GM19238 (cell line): ENCODE measurements around the gene RBBP5.

ENCODE experiments used
- DNase-seq: peaks from one replicate; pipeline ENCODE4 v3.0.0; 2011; ENCODE audit warnings: low spot score; ENCODE audit not compliant: insufficient read length

Gene RBBP5

DNA sequence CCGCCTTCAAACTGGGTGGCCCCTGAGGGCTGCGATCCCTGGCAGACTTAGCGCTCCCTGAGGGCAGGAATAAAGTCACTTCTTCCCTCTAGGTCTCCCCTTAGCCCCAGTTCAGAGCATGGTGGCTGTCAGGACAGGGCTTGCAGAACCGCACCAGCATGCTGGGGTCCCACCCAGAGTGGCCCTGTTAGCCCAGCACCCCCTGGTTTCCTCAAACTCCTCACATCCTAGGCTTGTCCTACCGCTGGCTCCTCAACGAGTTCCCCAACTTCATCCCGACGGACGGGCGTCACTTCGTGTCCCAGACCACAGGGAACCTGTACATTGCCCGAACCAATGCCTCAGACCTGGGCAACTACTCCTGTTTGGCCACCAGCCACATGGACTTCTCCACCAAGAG, 62.9 kb downstream of the RBBP5 start:
- no peak for DNase-seq

DNA sequence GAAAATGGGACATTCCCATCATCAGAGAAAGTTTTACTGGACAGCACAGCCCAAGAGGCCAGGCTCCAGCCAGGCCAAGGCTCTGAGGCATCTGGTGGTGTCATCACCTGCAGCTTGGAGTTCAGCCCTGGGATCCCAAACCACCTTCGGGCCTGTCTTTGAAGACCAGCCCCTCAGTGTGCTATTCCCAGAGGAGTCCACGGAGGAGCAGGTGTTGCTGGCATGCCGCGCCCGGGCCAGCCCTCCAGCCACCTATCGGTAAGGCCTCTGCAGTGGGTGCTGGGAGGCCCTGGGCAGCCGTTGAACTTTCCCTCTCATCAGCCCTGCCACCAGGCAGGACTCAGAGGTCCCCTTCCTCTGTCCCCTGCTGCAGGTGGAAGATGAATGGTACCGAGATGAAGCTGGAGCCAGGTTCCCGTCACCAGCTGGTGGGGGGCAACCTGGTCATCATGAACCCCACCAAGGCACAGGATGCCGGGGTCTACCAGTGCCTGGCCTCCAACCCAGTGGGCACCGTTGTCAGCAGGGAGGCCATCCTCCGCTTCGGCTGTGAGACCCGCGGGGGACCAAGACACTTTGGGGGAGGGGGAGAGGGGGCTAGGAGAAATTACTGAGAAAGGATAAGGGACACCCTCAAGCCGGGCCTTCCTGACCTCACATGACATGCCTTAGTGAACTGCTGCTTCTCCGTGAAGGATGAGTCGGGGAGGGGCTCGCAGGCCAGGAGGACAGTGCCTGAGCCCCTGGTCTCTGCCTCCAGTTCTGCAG, 63.8 kb downstream of the RBBP5 start:
- DNase-seq, result no peak

DNA sequence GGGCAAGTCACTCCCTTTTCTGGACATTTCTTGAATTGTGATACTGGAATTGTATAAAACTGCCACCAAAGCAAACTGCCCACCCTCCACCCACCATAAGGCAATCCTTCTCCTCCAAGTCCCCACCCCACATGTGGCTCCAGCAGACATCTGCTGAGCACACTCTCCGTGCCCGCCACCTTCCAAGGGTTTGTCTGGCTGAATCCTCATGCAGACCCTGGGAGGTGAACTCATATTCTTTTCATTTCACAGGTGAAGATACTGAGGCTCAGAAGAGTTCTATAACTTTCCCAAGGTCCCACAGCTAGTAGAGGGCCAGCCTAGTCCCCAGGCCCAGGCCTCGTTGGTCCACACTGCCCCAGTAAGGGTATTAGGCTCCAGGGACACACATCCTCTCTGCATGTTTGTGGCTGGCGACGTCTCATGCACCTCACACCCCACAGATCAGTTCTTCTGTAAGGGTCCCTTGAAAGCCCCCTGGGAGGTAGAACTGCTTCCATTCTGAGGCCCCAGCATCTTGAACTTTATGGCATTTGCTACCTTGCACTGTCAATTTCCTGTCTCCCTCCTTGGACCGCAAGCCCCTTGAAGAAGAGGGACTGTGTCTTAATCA, 64.7 kb downstream of the RBBP5 start:
- DNase-seq, result no peak

DNA sequence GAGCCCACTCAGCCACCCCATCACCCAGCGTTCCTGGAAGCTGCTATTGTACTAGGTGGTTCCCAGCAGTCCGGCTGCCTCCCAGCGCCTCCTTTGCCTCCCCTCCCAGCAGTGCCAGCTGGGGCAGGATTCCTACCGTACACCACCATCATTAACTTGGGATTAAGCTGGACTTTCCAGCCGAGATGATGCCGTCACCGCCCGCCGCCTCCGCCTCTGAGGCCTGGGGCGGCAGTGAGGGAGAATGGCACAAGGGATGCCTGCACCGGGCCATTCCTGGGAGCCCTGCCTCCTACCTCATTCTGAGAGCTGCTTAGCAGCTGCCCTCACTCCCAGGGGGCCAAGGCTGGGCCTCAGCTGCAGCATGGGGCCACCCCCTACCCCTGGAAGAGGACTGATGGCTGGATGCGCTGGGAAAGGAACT, 65.6 kb downstream of the RBBP5 start:
- DNase-seq, result no peak

DNA sequence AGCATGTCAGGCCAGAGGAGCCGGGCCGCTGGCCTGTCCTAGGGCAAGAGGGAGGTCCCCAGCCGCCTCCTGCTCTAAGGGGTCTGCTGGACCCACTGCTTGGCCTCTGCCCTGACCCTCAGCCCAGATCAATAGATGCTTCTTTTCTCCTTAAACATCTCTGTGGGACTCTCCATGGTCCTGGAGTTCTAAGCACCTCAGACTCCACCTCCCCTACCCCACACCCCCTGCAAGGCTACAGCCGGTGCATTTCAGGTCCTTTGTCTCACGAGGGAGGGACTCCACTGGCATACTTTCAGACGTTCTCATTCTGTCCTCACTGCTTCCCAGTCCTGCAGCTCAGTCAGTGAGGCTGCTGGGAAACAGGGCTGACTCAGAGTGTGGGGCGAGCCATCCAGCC, 67.8 kb downstream of the RBBP5 start:
- no peak for DNase-seq

DNA sequence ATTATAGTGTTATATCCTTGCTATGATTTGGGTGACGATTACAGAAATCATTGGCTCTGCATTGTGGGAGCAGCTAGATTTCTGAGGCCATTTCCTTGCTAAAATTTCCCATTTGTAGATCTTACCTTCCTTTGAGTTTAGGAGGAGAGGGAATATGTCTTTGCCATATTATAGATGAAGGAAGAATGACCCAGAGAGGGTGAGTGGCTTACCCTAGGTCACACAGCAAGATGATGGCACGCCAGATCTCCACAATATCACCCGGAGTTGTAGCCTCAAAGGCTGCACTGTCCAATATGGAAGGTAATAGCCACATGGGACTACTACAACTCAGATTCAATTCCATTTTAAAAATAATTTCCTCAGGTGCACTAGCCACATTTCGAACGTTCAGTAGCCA, 68.5 kb downstream of the RBBP5 start:
- no peak for DNase-seq

DNA sequence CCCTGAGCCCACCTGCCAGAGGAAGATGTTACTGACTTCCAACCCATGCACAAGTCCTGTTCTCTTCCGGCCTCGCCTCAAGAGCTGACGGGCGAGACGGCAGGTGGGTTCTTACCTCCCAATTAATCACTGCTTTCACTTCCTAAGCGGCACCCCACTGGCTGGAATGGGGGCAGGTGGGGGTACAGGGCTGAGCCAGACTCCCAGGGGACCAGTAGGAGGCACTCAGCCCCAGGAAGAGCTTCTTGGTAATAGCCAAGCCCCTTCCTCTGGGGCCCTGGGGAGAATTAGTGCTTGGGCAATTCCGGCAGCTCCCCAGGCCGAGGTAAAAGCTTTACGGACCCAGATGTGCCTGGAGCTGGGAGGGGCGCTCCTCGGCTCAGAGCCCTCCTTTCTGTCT, 69.1 kb downstream of the RBBP5 start:
- DNase-seq, result no peak

DNA sequence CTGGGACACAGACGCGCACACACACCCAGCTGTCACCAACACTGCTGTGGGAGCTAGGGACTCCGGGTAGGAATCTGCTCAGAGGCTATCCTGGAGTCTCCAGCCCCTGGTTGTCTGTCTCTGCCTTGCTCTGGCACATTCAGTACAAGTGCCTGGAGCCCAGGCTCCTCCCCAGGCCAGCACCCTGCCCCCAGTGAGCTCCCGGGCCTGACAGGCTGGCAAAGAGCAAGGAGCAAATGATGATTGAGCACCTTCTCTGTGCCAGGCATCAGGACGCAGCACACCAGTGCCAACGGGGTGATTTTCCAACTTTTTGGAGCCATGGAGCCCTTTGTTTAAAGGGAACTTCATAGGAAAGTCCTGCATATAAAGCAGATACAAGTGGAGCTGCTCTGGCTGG, 72.3 kb downstream of the RBBP5 start:
- DNase-seq, result no peak

DNA sequence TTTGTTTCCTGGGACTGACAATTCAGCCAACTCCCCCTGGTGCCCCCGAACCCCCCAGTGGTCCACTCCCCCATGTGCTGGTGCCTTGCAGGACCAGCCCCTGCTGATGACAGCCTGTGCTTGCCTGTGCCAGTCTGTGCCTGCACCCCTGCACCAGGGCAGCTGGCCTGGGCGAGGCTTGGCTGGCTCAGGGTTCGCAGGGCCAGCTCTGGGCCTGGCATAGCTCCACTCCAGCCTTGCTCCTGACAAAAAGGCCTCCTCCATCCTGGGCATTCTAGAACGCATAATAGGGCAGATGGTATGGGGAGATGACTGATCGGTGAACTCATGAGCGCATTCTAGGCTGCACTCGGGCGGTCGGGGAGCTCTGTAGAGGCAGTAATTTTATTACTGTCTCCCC, 73.4 kb downstream of the RBBP5 start:
- no peak for DNase-seq

DNA sequence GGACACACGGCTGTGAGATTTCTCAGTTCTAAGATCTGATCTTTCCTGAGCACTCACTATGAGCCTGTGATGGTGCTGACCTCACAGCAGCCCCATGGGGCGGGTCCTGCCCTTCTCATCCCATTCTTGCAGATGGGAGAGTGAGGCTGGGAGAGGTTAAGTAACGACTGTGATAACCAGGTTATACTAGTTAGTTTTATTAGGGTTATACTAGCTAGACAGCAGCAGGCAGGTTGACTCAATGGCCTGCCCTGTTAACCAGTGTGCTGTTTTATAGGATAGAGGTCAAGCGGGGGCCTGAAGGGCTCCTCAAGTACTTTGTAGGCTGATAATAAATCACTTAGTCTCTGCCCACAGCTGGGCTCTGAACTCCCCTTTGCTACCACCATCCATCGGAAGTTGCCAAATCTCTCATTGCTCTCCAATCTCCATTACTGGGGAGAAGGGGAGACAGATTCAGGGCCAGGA, 74.0 kb downstream of the RBBP5 start:
- DNase-seq, result no peak

DNA sequence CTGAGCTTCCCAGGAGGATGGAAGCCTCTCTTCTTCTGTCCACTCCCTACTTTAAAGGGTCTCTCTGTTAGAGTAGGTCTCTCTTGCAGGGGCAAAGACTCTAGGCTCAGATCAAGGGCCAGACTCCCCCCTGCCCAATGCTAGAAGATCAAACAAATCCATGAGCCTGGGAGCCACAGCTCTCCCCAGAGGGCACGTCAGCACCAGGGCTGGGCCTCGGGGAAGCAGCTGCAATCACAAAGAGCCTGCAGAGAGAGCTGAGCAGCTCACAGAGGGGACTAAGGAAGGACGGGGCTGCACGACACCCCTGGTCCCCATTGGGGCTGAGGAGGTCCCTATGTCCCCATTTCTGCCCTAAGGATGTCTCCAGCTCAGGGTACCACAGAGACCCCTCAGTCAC, 74.9 kb downstream of the RBBP5 start:
- no peak for DNase-seq

DNA sequence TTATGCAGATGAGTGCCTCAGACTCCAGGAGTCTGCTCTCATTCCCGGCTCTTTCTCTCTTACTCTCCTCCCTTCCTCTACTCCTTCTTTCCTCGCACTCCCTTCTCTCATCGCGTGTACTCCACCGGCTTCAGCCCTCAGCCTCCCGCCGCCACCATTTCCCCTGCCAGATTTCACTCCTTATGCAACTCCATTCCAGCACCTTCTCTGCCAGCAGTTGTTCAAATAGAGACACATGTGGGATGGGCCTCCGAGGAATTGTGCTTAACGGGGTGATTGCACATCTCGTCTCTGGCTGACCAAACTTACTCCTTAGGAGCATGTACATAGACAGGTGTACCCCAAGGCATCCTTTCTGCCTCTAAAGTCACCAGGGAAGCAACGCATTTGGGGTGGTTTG, 76.6 kb downstream of the RBBP5 start:
- DNase-seq, result no peak

DNA sequence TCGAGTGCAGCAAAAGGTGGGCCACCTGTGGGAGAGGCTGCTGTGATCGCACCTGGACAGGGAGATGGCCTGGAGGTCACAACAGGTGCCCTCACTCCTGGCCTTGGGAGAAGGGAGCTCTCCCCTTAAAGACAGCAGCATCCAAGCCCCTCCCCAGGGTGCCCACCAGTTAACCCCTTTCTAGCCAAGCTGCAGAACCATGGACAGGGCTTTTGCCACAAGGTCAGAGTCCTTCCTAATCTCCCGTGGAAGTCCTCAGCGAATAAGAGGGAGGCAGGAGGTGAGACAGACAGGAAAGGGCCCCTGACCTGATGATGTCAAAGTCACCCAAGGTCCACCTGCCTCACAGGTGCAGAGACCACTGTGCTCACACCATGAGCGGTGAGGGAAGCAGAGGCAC, 77.0 kb downstream of the RBBP5 start:
- DNase-seq, result no peak

DNA sequence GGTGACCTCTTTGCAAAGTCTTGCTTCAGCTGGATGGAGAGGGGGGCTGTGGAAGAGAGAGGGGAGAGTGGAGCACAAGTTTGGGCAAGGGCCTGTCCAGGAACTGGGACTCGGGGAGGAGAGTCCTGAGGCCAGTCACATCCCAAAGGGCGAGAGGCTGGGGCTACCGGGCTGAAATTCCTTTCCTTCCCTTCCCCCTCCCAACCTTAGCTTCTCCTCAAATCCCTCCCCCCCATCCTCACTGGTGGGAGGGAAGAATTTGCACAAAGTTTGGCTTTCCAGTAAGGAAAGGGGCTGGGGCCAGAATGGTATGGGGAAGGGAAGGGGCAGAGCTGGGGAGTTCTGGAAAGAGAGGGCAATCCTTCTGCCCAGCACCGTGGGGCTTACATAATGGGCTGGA, 77.9 kb downstream of the RBBP5 start:
- DNase-seq, result no peak

DNA sequence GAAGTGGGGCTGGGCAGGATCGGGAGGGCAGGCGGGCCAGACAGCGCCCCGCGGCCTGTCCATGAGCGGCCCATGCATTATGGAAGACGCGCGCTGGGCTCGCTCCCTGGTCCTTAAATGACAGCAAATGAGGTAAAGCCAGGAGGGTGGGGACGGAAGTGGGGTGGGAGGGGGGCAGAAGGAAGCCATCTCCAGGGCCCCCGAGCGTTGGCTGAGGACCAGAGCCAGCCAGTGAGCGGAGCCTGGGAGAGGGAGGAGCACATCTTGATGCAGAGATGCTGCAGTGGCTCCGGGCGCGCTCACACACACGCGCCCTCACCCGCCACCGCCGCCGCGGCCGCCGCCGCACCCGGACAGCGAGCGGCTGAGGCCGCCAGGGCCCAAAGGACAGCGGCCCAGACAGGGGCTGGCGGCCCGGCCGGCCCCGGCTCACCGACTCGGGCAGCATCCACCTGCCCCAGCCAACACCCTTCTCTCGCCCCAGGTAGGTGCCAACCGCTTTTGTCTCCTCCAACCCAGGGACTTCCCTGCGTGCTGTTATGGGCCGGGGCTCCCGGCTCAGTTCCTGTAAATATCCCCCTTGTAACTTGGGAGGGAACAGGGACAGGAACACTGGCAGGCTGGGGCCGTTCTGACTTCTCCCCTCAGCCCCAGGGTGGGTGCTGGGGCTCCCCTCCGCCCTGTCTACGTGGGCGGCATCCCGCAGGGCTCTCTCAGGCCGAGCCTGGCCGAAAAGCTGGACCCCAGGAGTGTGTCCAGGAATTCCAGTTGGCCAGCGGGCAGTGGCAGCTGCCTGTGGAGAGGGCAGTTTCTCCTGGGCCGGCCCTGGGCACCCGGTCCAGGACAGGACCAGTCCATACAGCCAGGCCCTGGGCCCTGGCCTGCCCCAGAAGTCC, 78.6 kb downstream of the RBBP5 start, which contains the start of gene CNTN2:
CNTN2 (plus strand) TSS at position 302 of the 896 bp plus-strand sequence. CDS start 9,974 bp downstream, outside the sequence.
- no peak for DNase-seq

DNA sequence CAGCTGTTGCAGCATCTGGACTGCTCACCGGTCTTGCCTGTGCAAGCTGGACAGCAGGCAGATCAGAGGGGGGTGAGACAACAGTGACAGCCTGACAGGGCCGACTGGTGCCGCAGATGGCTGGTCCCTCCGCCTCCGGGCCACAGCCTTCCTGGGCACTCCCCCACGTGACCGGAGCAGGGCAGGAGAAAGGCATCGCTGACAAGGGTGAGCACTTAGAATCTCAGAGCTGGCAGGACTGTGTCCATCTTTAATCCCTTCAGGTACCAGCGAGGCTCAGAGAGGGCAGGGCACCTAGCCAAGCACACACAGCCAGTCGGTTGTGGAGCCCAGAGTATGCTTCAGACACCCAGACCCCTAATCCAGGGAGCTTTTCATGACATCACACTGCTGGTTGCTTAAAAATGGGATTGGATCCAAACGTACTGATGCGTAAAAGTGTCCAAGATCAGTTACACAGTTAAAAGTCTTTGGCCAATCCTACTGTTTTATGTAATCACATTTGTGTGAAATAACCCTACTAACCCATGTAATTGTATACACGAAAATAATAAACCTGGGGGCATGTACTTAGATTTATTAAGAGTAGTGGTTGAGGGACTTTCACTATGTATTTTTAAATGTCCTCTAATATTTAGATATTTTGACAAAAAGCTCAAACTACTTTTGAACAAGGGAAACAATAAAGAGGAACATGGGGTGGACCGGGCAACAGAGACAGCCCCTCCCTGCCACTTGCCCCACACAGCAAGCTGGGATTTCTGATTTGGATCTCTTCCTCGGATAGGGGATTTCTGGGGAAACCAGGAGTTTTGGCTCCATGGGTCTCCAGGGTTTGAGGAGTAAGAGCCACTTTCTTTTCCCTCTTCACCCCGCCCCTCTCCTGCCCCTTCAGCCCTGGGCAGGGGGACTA, 79.5 kb downstream of the RBBP5 start:
- no peak for DNase-seq

DNA sequence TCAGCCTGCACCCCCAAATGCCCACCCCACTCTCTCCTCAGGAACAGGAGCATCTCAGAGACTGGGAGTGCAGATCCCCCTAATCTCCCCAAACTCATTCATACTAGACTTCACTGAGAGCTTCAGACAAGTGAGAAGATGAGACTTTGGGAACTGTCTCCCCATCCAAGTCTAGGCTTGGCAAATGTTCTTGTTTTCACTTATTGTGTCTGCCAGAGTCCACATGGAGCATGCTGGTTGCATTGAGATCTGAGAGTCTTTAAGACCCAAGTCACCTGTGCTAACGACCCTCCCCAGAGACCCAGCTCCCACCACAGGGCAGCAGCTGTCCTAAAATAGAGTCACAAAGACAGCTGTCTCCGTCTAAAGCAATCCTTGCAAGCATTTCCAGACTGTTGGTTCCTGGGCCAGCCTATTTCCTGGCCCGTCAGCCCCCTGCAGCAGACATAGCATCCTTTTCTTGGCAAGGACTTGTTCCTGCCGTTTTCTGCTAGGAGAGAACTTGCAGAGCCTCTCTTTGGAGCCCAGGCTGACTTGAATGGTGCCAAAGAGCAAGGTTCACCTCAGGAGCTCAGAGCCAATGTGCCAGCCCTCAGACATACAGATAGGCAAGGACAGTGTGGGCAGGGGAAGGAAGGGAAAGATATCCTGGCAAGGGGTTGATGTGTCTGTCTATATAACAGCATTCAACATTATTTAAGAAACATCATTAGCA, 80.6 kb downstream of the RBBP5 start:
- DNase-seq, result no peak

DNA sequence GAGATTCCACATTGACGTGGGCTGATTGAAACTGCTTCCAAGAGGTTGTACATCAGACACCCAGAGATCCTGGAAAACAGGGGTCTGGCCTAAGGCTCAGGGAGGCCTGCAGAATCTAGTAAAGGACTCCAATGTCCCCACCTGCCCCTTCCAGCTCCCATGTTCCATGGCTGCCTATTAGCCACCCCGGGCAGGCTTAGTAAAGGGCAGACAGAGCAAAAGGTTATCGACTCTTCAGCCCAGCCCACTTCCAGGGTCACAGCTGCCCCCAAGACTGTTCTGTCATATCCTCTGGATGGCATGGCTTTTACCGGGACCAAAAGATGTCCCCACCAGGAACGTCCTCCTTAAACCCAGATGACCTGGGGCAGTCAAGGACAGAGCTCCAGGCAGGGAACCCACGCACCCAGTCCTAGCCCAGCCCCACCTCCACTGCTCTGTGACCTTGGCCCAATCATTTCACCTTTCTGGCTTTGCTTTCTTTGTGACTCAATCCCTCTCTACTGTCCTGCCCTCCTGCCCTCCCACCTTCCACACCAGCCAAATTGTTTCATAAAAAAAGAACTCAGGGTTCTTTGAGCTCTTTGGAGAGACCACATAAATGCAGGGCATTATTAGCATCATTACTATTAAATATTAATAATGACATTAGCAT, 83.5 kb downstream of the RBBP5 start:
- no peak for DNase-seq

DNA sequence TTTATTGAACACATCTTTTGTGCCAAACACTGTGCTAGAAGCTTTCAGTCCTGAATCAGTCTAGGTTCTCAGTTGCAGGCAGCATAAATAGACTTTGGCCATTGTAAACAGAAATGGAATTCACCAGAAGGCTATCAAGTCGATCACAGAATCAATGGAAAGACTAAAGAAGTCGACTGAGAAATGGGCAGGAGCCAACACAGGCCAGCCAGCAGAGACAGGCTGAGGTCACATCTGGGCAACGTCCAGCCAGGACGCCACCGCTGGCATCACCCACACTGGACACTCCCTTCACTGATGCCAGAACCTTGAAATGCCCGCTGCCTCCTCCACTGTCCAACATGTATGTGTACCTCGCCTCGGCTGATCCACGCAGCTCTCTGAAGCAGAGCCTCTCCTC, 84.2 kb downstream of the RBBP5 start:
- DNase-seq, result no peak
